ENCODE measurements around the gene ADAMTS9.
A peak's percentile ranks its signal among the peaks of the same experiment; 100 is the strongest.

The ADAMTS9 gene

GRCh38 chr3:64561868-64562267, 125.9 kb downstream of the ADAMTS9 start:
- Histone ChIP-seq H4K91ac (ENCODE audit: low read length) (no peak overlapping the region), H3K4me2 (ENCODE audit: low read length, poor library complexity, severe bottlenecking) (no peak overlapping the region), H2BK120ac (ENCODE audit: low read depth, low read length) (no peak overlapping the region), H3K14ac (ENCODE audit: low read length in 2 of 2) (no peak overlapping the region), H2AFZ (ENCODE audit: low read depth, low read length) (no peak overlapping the region), H3K36me3 (ENCODE audit: control insufficient read depth in 1 of 2, insufficient read depth in 2 of 2, low read depth in 1 of 2, low read length in 2 of 2) (peaks cover 0 to 3% of the 10 kb centered on the region in 2 experiments), H2BK12ac (ENCODE audit: low read length in 2 of 2) (no peak overlapping the region), H4K8ac (ENCODE audit: low read length) (no peak overlapping the region), H3K9me3 (ENCODE audit: control insufficient read depth, low read length) (no peaks in the 10 kb centered on the region), H2BK5ac (ENCODE audit: low read depth, low read length, poor library complexity, severe bottlenecking) (no peak overlapping the region), H2BK15ac (ENCODE audit: low read depth, poor library complexity, severe bottlenecking) (no peak overlapping the region), H3K4ac (ENCODE audit: low read depth in 1 of 2, low read length in 2 of 2) (no peak overlapping the region), H3K4me3 (ENCODE audit: insufficient read depth in 1 of 2, low read depth in 1 of 2, low read length in 2 of 2) (peak overlapping the region in 1 of 2 experiments; percentile 74), H3K27ac (ENCODE audit: low read length, poor library complexity, severe bottlenecking) (no peak overlapping the region), H3K9ac (ENCODE audit: low read length) (no peak overlapping the region), H3K4me1 (ENCODE audit: control insufficient read depth, insufficient read depth, low read depth, low read length) (no peaks in the 10 kb centered on the region), H2AK5ac (ENCODE audit: low read length, severe bottlenecking) (no peak overlapping the region), H3K23ac (ENCODE audit: low read length in 2 of 2) (no peak overlapping the region), H3K27me3 (ENCODE audit: control insufficient read depth in 1 of 2, insufficient read depth in 1 of 2, low read length in 2 of 2) (peaks cover 0 to 11% of the 10 kb centered on the region in 2 experiments), H3K79me1 (replicated peaks; ENCODE audit: low read length, poor library complexity, severe bottlenecking) (no peaks in the 10 kb centered on the region), H3K18ac (ENCODE audit: low read depth in 1 of 2, low read length in 2 of 2) (no peak overlapping the region)
- WGBS, result no CpG with 5 or more reads among the region's 2 CpGs
- DNase-seq, result no peak

- peak overlapping the region in 1 of 2 experiments; percentile 74 for H3K4me3 ChIP-seq (ENCODE audit: insufficient read depth in 1 of 2, low read depth in 1 of 2, low read length in 2 of 2)
- no peaks in the 10 kb centered on the region for H3K4me1 ChIP-seq (ENCODE audit: control insufficient read depth, insufficient read depth, low read depth, low read length)
- peaks cover 0 to 11% of the 10 kb centered on the region in 2 experiments for H3K27me3 ChIP-seq (ENCODE audit: control insufficient read depth in 1 of 2, insufficient read depth in 1 of 2, low read length in 2 of 2)
- no peak overlapping the region for H2BK5ac ChIP-seq (ENCODE audit: low read depth, low read length, poor library complexity, severe bottlenecking)
- H3K14ac ChIP-seq (ENCODE audit: low read length in 2 of 2), result no peak overlapping the region
- H2AK5ac ChIP-seq (ENCODE audit: low read length, severe bottlenecking), result no peak overlapping the region
- no peaks in the 10 kb centered on the region for H3K79me1 ChIP-seq (replicated peaks; ENCODE audit: low read length, poor library complexity, severe bottlenecking)
- no peak overlapping the region for H4K8ac ChIP-seq (ENCODE audit: low read length)
- no peak overlapping the region for H3K4ac ChIP-seq (ENCODE audit: low read depth in 1 of 2, low read length in 2 of 2)
- no peak overlapping the region for H3K4me2 ChIP-seq (ENCODE audit: low read length, poor library complexity, severe bottlenecking)
- H2BK15ac ChIP-seq (ENCODE audit: low read depth, poor library complexity, severe bottlenecking), result no peak overlapping the region
- no peak overlapping the region for H3K27ac ChIP-seq (ENCODE audit: low read length, poor library complexity, severe bottlenecking)
- WGBS, result 95% methylated on average over 22 of the region's 22 CpGs
- no peak for DNase-seq
- no peaks in the 10 kb centered on the region for H3K9me3 ChIP-seq (ENCODE audit: control insufficient read depth, low read length)
- no peak overlapping the region for H4K91ac ChIP-seq (ENCODE audit: low read length)
- H3K36me3 ChIP-seq (ENCODE audit: control insufficient read depth in 1 of 2, insufficient read depth in 2 of 2, low read depth in 1 of 2, low read length in 2 of 2), result peaks cover 0 to 3% of the 10 kb centered on the region in 2 experiments
- peak overlapping the region; percentile 60 for H3K9ac ChIP-seq (ENCODE audit: low read length)
- no peak overlapping the region for H3K23ac ChIP-seq (ENCODE audit: low read length in 2 of 2)
- H2BK120ac ChIP-seq (ENCODE audit: low read depth, low read length), result no peak overlapping the region
- H2AFZ ChIP-seq (ENCODE audit: low read depth, low read length), result no peak overlapping the region
- no peak overlapping the region for H3K18ac ChIP-seq (ENCODE audit: low read depth in 1 of 2, low read length in 2 of 2)
- H2BK12ac ChIP-seq (ENCODE audit: low read length in 2 of 2), result no peak overlapping the region
Measured at GRCh38 chr3:64561325-64561843, 126.4 kb downstream of the ADAMTS9 start.

DNA sequence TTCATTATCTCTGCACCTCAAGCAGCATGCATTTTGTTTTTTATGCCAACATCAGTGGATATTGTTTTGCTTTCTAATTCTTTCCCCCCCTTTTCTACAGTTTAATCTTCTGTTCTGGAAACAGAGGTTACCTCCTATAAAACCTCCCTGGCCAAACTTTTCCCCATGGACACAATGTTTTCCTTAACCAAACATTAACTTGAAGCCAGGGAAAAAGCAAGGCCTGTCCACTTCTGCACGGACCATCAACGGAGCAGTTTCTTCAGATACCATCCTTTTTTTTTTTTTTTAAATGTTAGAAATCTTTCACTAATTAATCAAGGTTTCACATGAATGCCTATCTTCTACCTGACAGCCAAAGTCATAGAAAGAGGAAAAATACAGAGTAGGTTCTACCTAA, 127.0 kb downstream of the ADAMTS9 start:
- Histone ChIP-seq H3K18ac (ENCODE audit: low read depth in 1 of 2, low read length in 2 of 2) (no peak overlapping the region), H2BK5ac (ENCODE audit: low read depth, low read length, poor library complexity, severe bottlenecking) (no peak overlapping the region), H3K4me1 (ENCODE audit: control insufficient read depth, insufficient read depth, low read depth, low read length) (no peaks in the 10 kb centered on the region), H2BK12ac (ENCODE audit: low read length in 2 of 2) (no peak overlapping the region), H3K9ac (ENCODE audit: low read length) (peak overlapping the region; percentile 60), H3K79me1 (replicated peaks; ENCODE audit: low read length, poor library complexity, severe bottlenecking) (no peaks in the 10 kb centered on the region), H3K23ac (ENCODE audit: low read length in 2 of 2) (no peak overlapping the region), H4K8ac (ENCODE audit: low read length) (no peak overlapping the region), H4K91ac (ENCODE audit: low read length) (no peak overlapping the region), H2AK5ac (ENCODE audit: low read length, severe bottlenecking) (no peak overlapping the region), H2BK120ac (ENCODE audit: low read depth, low read length) (no peak overlapping the region), H3K27ac (ENCODE audit: low read length, poor library complexity, severe bottlenecking) (no peak overlapping the region), H2AFZ (ENCODE audit: low read depth, low read length) (no peak overlapping the region), H3K14ac (ENCODE audit: low read length in 2 of 2) (no peak overlapping the region), H3K27me3 (ENCODE audit: control insufficient read depth in 1 of 2, insufficient read depth in 1 of 2, low read length in 2 of 2) (peaks cover 0 to 11% of the 10 kb centered on the region in 2 experiments), H3K9me3 (ENCODE audit: control insufficient read depth, low read length) (no peaks in the 10 kb centered on the region), H3K4ac (ENCODE audit: low read depth in 1 of 2, low read length in 2 of 2) (no peak overlapping the region), H3K4me3 (ENCODE audit: insufficient read depth in 1 of 2, low read depth in 1 of 2, low read length in 2 of 2) (peak overlapping the region in 1 of 2 experiments; percentile 74), H2BK15ac (ENCODE audit: low read depth, poor library complexity, severe bottlenecking) (no peak overlapping the region), H3K4me2 (ENCODE audit: low read length, poor library complexity, severe bottlenecking) (no peak overlapping the region), H3K36me3 (ENCODE audit: control insufficient read depth in 1 of 2, insufficient read depth in 2 of 2, low read depth in 1 of 2, low read length in 2 of 2) (peaks cover 0 to 3% of the 10 kb centered on the region in 2 experiments)
- 80% methylated on average over 1 of the region's 2 CpGs for WGBS
- no peak for DNase-seq

DNA sequence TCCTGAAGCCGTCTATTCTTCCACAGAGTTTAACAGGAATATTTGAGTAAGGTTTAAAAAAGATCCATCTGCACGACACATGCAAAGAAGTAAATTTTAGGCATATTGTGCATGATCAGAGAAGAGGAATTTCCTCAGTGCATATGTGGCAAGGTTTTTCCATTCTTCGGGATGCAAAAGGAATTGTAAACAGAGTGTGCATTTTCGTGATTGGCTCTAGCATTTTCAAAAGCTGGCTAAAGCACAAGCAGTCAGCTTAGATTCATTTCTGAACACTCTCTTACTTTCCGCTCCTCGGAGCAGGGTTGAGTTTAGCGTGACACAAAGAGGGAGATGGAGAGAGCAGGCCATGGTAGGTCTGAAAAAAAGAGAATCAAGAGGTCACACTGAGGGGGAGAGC, 128.2 kb downstream of the ADAMTS9 start:
- Histone ChIP-seq H3K9me3 (ENCODE audit: control insufficient read depth, low read length) (no peaks in the 10 kb centered on the region), H3K4me1 (ENCODE audit: control insufficient read depth, insufficient read depth, low read depth, low read length) (no peaks in the 10 kb centered on the region), H3K9ac (ENCODE audit: low read length) (no peak overlapping the region), H2AK5ac (ENCODE audit: low read length, severe bottlenecking) (no peak overlapping the region), H2AFZ (ENCODE audit: low read depth, low read length) (no peak overlapping the region), H3K4ac (ENCODE audit: low read depth in 1 of 2, low read length in 2 of 2) (no peak overlapping the region), H3K27ac (ENCODE audit: low read length, poor library complexity, severe bottlenecking) (no peak overlapping the region), H3K18ac (ENCODE audit: low read depth in 1 of 2, low read length in 2 of 2) (no peak overlapping the region), H3K14ac (ENCODE audit: low read length in 2 of 2) (no peak overlapping the region), H3K23ac (ENCODE audit: low read length in 2 of 2) (no peak overlapping the region), H2BK120ac (ENCODE audit: low read depth, low read length) (no peak overlapping the region), H3K79me1 (replicated peaks; ENCODE audit: low read length, poor library complexity, severe bottlenecking) (no peaks in the 10 kb centered on the region), H4K8ac (ENCODE audit: low read length) (no peak overlapping the region), H3K4me3 (ENCODE audit: insufficient read depth in 1 of 2, low read depth in 1 of 2, low read length in 2 of 2) (no peak overlapping the region), H2BK15ac (ENCODE audit: low read depth, poor library complexity, severe bottlenecking) (no peak overlapping the region), H2BK12ac (ENCODE audit: low read length in 2 of 2) (no peak overlapping the region), H3K36me3 (ENCODE audit: control insufficient read depth in 1 of 2, insufficient read depth in 2 of 2, low read depth in 1 of 2, low read length in 2 of 2) (peaks cover 0 to 3% of the 10 kb centered on the region in 2 experiments), H4K91ac (ENCODE audit: low read length) (no peak overlapping the region), H3K4me2 (ENCODE audit: low read length, poor library complexity, severe bottlenecking) (no peak overlapping the region), H2BK5ac (ENCODE audit: low read depth, low read length, poor library complexity, severe bottlenecking) (no peak overlapping the region), H3K27me3 (ENCODE audit: control insufficient read depth in 1 of 2, insufficient read depth in 1 of 2, low read length in 2 of 2) (peaks cover 0 to 11% of the 10 kb centered on the region in 2 experiments)
- no peak for DNase-seq
- 94% methylated on average over 4 of the region's 7 CpGs for WGBS
